GM23248 (cell line): ENCODE data around the gene PARD3B.

Experiments used
- EZH2 ChIP-seq: fragments of 200-600 bp; sonication (generic); IDR thresholded peaks from 2 replicates; pipeline ENCODE4 v1.6.1; 2018; ENCODE audit warnings: antibody characterized with exemption, mild to moderate bottlenecking; ENCODE audit not compliant: insufficient read depth, poor library complexity, severe bottlenecking
- EZH2phosphoT487 ChIP-seq: fragments of 200-600 bp; sonication (generic); IDR thresholded peaks from 2 replicates; pipeline ENCODE4 v1.6.1; 2018; ENCODE audit warnings: antibody characterized with exemption, moderate library complexity, mild to moderate bottlenecking, low read depth; ENCODE audit not compliant: insufficient read depth

DNA sequence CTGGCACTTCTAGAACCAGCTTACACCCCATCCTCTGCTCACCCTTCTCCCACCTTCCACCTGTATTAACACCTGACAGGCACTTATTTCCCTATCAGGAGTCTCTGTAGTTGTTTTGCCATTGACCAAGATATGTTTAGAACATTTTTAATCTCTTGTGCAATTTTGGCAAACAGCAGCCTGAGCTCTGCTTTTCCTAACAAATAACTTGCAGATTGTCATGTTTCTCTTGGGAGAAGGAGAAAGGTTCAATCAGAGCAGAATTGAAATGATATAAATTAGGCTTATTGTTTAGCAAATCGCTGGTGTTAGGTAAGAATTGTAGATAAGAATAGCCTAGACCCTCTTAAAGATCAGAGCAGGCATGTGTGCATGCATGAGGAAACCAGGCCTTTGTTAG is 225.5 kb downstream of the PARD3B start:
- TF ChIP-seq EZH2phosphoT487 (no peak), EZH2 (no peak)
